Astrocyte (in vitro differentiated cells and primary cell): ENCODE measurements around the gene KCNAB1.

Experiments
- CTCF ChIP-seq: IDR thresholded peaks from 2 replicates; pipeline ENCODE4 v1.5.1; 2011; ENCODE audit warnings: low read depth, mild to moderate bottlenecking, inconsistent platforms, low read length, moderate library complexity; ENCODE audit not compliant: insufficient read depth
- EZH2 ChIP-seq: IDR thresholded peaks from 2 replicates; pipeline ENCODE4 v1.6.1; 2012; ENCODE audit warnings: mild to moderate bottlenecking, low read length, inconsistent platforms; ENCODE audit not compliant: insufficient read depth

- TF ChIP-seq CTCF (no peak), EZH2 (no peak)
These were observed 68.4 kb downstream of the KCNAB1 start for GRCh38 chr3:156188757-156189156.
